Measurements from ENCODE around the gene CPS1.
A peak's percentile ranks its signal among the peaks of the same experiment; 100 is the strongest.

The CPS1 gene

DNA sequence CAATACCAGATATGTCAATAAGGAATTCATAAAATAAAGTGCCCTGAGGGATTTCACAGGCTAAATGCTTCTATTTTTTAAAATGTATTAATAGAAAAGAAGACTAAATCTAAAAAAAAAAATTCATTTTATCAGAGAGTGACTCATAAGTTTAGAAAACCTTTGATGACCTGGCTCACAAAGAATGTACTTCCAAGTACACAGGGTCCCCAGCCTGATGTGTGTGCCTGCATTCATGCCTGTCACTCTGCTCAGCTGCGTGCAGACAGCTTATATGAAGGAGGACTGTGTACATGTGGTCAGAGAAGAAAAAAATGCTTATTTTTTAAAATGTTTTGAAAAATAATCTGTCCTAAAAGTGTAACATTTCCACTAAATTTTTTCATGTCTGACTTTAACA lies 3.0 kb upstream of the CPS1 start:
- TF ChIP-seq CTCF (IDR thresholded peaks at IDR 0.05; ENCODE audit: low read depth, low read length) = no peak
- H3K4me3 ChIP-seq (replicated peaks in 1 of 2; ENCODE audit: low read depth in 2 of 2, low read length in 2 of 2) = no peak overlapping the region
- peak; percentile 29 to 59 for DNase-seq (ENCODE audit: low read depth in 2 of 2)

DNA sequence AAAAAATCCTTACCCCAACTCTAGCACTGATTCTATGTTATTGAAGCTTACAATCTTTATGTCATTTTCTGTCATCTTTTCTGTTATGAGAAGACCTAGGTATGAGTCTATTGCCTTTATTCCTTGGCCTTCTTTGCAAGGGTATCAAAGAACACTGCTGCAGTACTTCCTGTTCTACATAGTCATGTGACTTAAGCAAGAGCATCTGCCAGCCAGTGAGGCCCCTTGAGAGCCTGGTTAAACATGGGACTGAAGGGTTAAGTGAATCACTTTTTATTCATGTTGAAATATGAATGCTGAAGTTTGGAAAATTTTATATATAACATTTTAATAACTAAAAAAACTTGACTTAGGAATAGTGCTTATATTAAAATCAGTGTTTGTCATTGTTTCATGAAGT lies 844 bp upstream of the CPS1 start:
- H3K4me3 ChIP-seq (replicated peaks in 1 of 2; ENCODE audit: low read depth in 2 of 2, low read length in 2 of 2) = no peak overlapping the region
- DNase-seq (ENCODE audit: low read depth in 2 of 2) = peak in 1 of 2 donors; percentile 47
- no peak for TF ChIP-seq CTCF (IDR thresholded peaks at IDR 0.05; ENCODE audit: low read depth, low read length)

GRCh38 chr2:210557721-210558120 lies 1.3 kb downstream of the CPS1 start:
- no peak overlapping the region for H3K4me3 ChIP-seq (replicated peaks in 1 of 2; ENCODE audit: low read depth in 2 of 2, low read length in 2 of 2)
- DNase-seq (ENCODE audit: low read depth in 2 of 2) = no peak
- no peak for TF ChIP-seq CTCF (IDR thresholded peaks at IDR 0.05; ENCODE audit: low read depth, low read length)

GRCh38 chr2:210558708-210559107 lies 2.3 kb downstream of the CPS1 start:
- no peak overlapping the region for H3K4me3 ChIP-seq (replicated peaks in 1 of 2; ENCODE audit: low read depth in 2 of 2, low read length in 2 of 2)
- DNase-seq (ENCODE audit: low read depth in 2 of 2) = peak; percentile 75 to 77
- no peak for TF ChIP-seq CTCF (IDR thresholded peaks at IDR 0.05; ENCODE audit: low read depth, low read length)

- H3K4me3 ChIP-seq (replicated peaks in 1 of 2; ENCODE audit: low read depth in 2 of 2, low read length in 2 of 2) = no peak overlapping the region
- TF ChIP-seq CTCF (IDR thresholded peaks at IDR 0.05; ENCODE audit: low read depth, low read length) = no peak
- DNase-seq (ENCODE audit: low read depth in 2 of 2) = no peak
Measured at GRCh38 chr2:210559182-210559581, 2.8 kb downstream of the CPS1 start.

- TF ChIP-seq CTCF (IDR thresholded peaks at IDR 0.05; ENCODE audit: low read depth, low read length) = no peak
- no peak for DNase-seq (ENCODE audit: low read depth in 2 of 2)
- H3K4me3 ChIP-seq (replicated peaks in 1 of 2; ENCODE audit: low read depth in 2 of 2, low read length in 2 of 2) = no peak overlapping the region
Measured at GRCh38 chr2:210561475-210561874, 5.1 kb downstream of the CPS1 start.

DNA sequence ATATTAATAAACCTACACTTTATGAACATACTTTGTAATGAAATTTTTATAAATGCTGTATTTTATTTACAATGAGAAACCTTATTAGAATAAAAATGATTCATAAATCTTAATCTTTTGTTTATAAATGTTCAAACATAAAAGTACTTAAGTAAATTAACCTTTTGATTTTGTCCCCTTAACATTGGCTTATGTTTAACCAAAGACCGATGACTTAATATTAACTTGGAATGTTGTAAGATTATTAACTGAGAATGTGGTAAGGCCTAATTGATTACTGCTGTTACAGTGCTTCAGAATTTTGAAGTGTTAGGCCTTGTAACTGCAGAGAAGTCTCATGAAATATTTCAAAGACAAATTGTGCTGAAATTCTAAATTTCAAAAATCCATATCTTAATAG lies 5.7 kb downstream of the CPS1 start:
- no peak for TF ChIP-seq CTCF (IDR thresholded peaks at IDR 0.05; ENCODE audit: low read depth, low read length)
- no peak for DNase-seq (ENCODE audit: low read depth in 2 of 2)
- no peak overlapping the region for H3K4me3 ChIP-seq (replicated peaks in 1 of 2; ENCODE audit: low read depth in 2 of 2, low read length in 2 of 2)
